GM12878 (cell line): Measurements from ENCODE around the gene CDH7. TPM values are rescaled to one million over a fixed set of nuclear protein-coding genes. Genes with fewer than 3 reads are reported as not detected.

Experiments
- ATAC-seq: fragments of 200-7000 bp; cut with Tn5 transposase; 3 replicates; pipeline ENCODE4 v1.9.1; 2020; ENCODE audit warnings: mild to moderate bottlenecking, moderate library complexity
- BruUV-seq: library from RNA; stranded (reverse); fragments of 400-500 nt; replicated peaks from 2 replicates; lab custom pipeline; 2021; lab: Mats Ljungman, UMichigan
- CTCF ChIA-PET: fragments of 300-600 bp; sonication (Branson Sonifier 250); formaldehyde crosslinking; extraction: SDS; loops from one replicate; lab custom pipeline; 2021; ENCODE audit warnings: inconsistent platforms; lab: Yijun Ruan, JAX
- POLR2A ChIA-PET: fragments of 350-600 bp; formaldehyde crosslinking; extraction: SDS; loops from one replicate; lab custom pipeline; 2021; ENCODE audit warnings: inconsistent platforms; lab: Charles Lee
- RAD21 ChIA-PET: fragments of 300-600 bp; sonication (Branson Sonifier 250); formaldehyde crosslinking; loops from one replicate; lab custom pipeline; 2023; ENCODE audit warnings: antibody characterized with exemption; ENCODE audit not compliant: unreplicated experiment; lab: Charles Lee
- SMC1A ChIA-PET: fragments of 300-600 bp; sonication (Branson Sonifier 250); formaldehyde crosslinking; loops from one replicate; lab custom pipeline; 2023; ENCODE audit not compliant: unreplicated experiment, uncharacterized antibody; lab: Charles Lee
- DNase-seq: peaks from one replicate; pipeline ENCODE4 v3.0.0-alpha.2; 2011; ENCODE audit warnings: low read depth, low spot score
- FAIRE-seq: peaks from 3 replicates; lab custom pipeline; 2011; peaks lifted over from hg19 to GRCh38; lab: Jason Lieb, UNC
- H2AFZ ChIP-seq: 2 replicates; pipeline ENCODE4 v1.6.0; 2011; ENCODE audit warnings: low read depth, low read length, control low read depth; ENCODE audit not compliant: control insufficient read depth
- H3K27ac ChIP-seq: 2 replicates; pipeline ENCODE4 v1.5.1; 2011; ENCODE audit warnings: control low read depth; ENCODE audit not compliant: control insufficient read depth, insufficient read depth
- H3K27me3 ChIP-seq, 2 experiments: replicated peaks in 1 of 2; 2 replicates each; pipeline versions ENCODE4 v1.6.0 to v1.6.1; 2011; ENCODE audit warnings: low read length in 1 of 2; ENCODE audit not compliant: control insufficient read depth in 2 of 2, insufficient read depth in 2 of 2
- H3K36me3 ChIP-seq, 2 experiments: 2 replicates each; pipeline ENCODE4 v1.5.1; 2011; ENCODE audit warnings: low read length in 1 of 2; ENCODE audit not compliant: control insufficient read depth in 2 of 2, insufficient read depth in 2 of 2
- H3K4me1 ChIP-seq: 2 replicates; pipeline ENCODE4 v1.6.1; 2011; ENCODE audit warnings: mild to moderate bottlenecking, low read length, moderate library complexity, mixed read lengths; ENCODE audit not compliant: control insufficient read depth, insufficient read depth
- H3K4me2 ChIP-seq: 2 replicates; pipeline ENCODE4 v1.6.0; 2011; ENCODE audit warnings: control low read depth; ENCODE audit not compliant: control insufficient read depth, insufficient read depth
- H3K4me3 ChIP-seq: fragments of 200-600 bp; sonication (generic); 2 replicates; pipeline ENCODE4 v1.5.1; 2016
- H3K79me2 ChIP-seq: 2 replicates; pipeline ENCODE4 v1.6.0; 2011; ENCODE audit warnings: low read length; ENCODE audit not compliant: control insufficient read depth, insufficient read depth
- H3K9ac ChIP-seq: 2 replicates; pipeline ENCODE4 v1.8.0; 2011; ENCODE audit warnings: low read length, control low read depth, mixed read lengths; ENCODE audit not compliant: control insufficient read depth, insufficient read depth
- H3K9me3 ChIP-seq: replicated peaks from 3 replicates; pipeline ENCODE4 v1.5.1; 2011; ENCODE audit warnings: mild to moderate bottlenecking, low read length; ENCODE audit not compliant: control insufficient read depth, insufficient read depth
- H4K20me1 ChIP-seq: 2 replicates; pipeline ENCODE4 v1.6.0; 2011; ENCODE audit not compliant: control insufficient read depth, insufficient read depth
- CHD1 ChIP-seq: IDR thresholded peaks from 2 replicates; pipeline ENCODE4 v1.6.1; 2012; ENCODE audit warnings: low read depth, low read length, improper control_type of control experiment
- CHD4 ChIP-seq: fragments of 200-600 bp; sonication (generic); IDR thresholded peaks from 2 replicates; pipeline ENCODE4 v1.6.1; 2016; ENCODE audit warnings: mild to moderate bottlenecking
- SMAD5 ChIP-seq: IDR thresholded peaks from 2 replicates; pipeline ENCODE4 v1.6.1; 2016; ENCODE audit warnings: antibody characterized with exemption, low read depth
- ZNF207 ChIP-seq: fragments of 450-650 bp; IDR thresholded peaks from 2 replicates; pipeline ENCODE4 v1.6.1; 2014; ENCODE audit warnings: antibody characterized with exemption, mild to moderate bottlenecking, borderline replicate concordance
- WGBS: methylation state at CpG from one replicate; pipeline ENCODE4 v1.1.6; 2016; ENCODE audit warnings: low lambda C conversion rate; ENCODE audit not compliant: insufficient replicate concordance, insufficient coverage; ENCODE audit errors: missing lambda C conversion rate; 5-methylcytosine and 5-hydroxymethylcytosine counted together
- in situ Hi-C: fragments of 300-500 bp; cut with MboI; formaldehyde crosslinking; loops from 9 replicates; pipeline ENCODE4 v1.14.3; 2018; ENCODE audit warnings: mixed read lengths
- intact Hi-C: fragments of 100-400 bp; cut with micrococcal nuclease; formaldehyde crosslinking; loops from one replicate; pipeline ENCODE4 v1.14.2; 2022; ENCODE audit not compliant: unreplicated experiment
- polyA plus RNA-seq, 11 experiments: library from polyadenylated mRNA; depleted of rRNA in 4 of 11; unstranded in 6 of 11; stranded (reverse) in 5 of 11; fragments of >200 nt; fragmentation: Nextera tagmentation in 4 of 11; fragmentation: Illumina TruSeq in 1 of 11; extraction: Ambion mirVana in 4 of 11; extraction: Trizol in 1 of 11; gene quantifications; 1 replicate in 1 of 11; 2 replicates in 10 of 11; pipeline versions ENCODE4 v1.2.1 to v1.2.3, GENCODE V29; 2011 to 2016; ENCODE audit warnings: inconsistent platforms in 2 of 11, missing spikeins in 2 of 11, low read depth in 1 of 11
- total RNA-seq, 4 experiments: library from RNA; depleted of rRNA in 3 of 4; stranded (reverse); fragments of >200 nt in 3 of 4; fragmentation: Illumina TruSeq in 1 of 4; extraction: Trizol in 1 of 4; gene quantifications; 2 replicates each; pipeline versions ENCODE4 v1.2.1 to v1.2.3, GENCODE V29; 2013 to 2021
- TF ChIP-seq, protein P1 (sequence below): IDR thresholded peaks from 2 replicates; pipeline ENCODE4 v1.6.1; 2011; ENCODE audit warnings: borderline replicate concordance, low read depth, mild to moderate bottlenecking, moderate library complexity, low read length; ENCODE audit not compliant: insufficient read depth, poor library complexity, severe bottlenecking
- TF ChIP-seq, protein P2 (sequence below): IDR thresholded peaks from 2 replicates; pipeline ENCODE4 v1.6.1; 2011; ENCODE audit warnings: low read depth, low read length, improper control_type of control experiment, borderline replicate concordance
- TF ChIP-seq, protein P3 (sequence below): IDR thresholded peaks from 2 replicates; pipeline ENCODE4 v1.6.1; 2012; ENCODE audit warnings: low read length, inconsistent platforms

Gene CDH7
- total and polyA plus RNA-seq, 10 of the 15 experiments (the other 5 are each of a cell fraction or from before 2014, with no cell fraction given), result 0.03 TPM; not detected in 9

DNA sequence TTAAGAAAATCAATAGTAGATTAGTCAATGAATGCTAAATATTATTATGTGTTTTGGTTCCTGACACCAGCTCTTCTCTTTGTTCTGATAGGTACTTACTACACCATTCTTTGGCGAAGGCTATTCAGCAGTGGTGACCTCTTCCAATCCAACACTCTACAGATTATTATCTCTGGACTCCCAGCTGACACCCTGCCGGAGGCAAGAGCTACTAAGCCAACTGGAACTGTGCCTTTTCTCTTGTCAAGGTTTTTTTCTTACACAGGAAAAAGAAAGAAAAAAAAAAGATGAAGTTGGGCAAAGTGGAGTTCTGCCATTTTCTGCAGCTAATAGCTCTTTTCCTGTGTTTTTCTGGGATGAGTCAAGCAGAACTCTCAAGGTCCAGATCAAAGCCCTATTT is 11.7 kb downstream of the CDH7 start:
- WGBS, result 4% methylated on average over 2 of the region's 2 CpGs
- in situ Hi-C loops, result no loop called here
- ChIA-PET SMC1A (interaction anchor here (1.5 kb wide), 1 partner anchor 9 kb away, joined by 6 read pairs; no protein-coding TSS in a partner anchor), POLR2A (no interaction called here), CTCF (interaction anchor here (0.6 kb wide), 1 partner anchor 68 kb away, joined by 4 read pairs; no protein-coding TSS in a partner anchor), RAD21 (no interaction called here)
- H4K20me1 ChIP-seq, result no peaks in the 10 kb centered on the region
- no peak overlapping the region for H3K4me2 ChIP-seq
- no peaks in the 10 kb centered on the region for H3K36me3 ChIP-seq
- H3K27me3 ChIP-seq, result no peaks in the 10 kb centered on the region; a peak in 1 of 4 replicates
- H3K4me1 ChIP-seq, result no peaks in the 10 kb centered on the region
- no peaks in the 10 kb centered on the region for H3K9me3 ChIP-seq
- BruUV-seq, result no TSS peak
- no peak overlapping the region for H3K4me3 ChIP-seq
- H3K9ac ChIP-seq, result no peak overlapping the region
- FAIRE-seq (no peak), DNase-seq (no peak), ATAC-seq (no peak)
- intact Hi-C loops, result no loop called here
- H3K27ac ChIP-seq, result no peak overlapping the region
- TF ChIP-seq ZNF207 (no peak), CHD1 (no peak), CHD4 (no peak), SMAD5 (no peak)
- TF ChIP-seq, protein P1, sequence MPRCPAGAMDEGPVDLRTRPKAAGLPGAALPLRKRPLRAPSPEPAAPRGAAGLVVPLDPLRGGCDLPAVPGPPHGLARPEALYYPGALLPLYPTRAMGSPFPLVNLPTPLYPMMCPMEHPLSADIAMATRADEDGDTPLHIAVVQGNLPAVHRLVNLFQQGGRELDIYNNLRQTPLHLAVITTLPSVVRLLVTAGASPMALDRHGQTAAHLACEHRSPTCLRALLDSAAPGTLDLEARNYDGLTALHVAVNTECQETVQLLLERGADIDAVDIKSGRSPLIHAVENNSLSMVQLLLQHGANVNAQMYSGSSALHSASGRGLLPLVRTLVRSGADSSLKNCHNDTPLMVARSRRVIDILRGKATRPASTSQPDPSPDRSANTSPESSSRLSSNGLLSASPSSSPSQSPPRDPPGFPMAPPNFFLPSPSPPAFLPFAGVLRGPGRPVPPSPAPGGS, result no peak
- TF ChIP-seq, protein P2, sequence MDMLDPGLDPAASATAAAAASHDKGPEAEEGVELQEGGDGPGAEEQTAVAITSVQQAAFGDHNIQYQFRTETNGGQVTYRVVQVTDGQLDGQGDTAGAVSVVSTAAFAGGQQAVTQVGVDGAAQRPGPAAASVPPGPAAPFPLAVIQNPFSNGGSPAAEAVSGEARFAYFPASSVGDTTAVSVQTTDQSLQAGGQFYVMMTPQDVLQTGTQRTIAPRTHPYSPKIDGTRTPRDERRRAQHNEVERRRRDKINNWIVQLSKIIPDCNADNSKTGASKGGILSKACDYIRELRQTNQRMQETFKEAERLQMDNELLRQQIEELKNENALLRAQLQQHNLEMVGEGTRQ, result no peak
- TF ChIP-seq, protein P3, sequence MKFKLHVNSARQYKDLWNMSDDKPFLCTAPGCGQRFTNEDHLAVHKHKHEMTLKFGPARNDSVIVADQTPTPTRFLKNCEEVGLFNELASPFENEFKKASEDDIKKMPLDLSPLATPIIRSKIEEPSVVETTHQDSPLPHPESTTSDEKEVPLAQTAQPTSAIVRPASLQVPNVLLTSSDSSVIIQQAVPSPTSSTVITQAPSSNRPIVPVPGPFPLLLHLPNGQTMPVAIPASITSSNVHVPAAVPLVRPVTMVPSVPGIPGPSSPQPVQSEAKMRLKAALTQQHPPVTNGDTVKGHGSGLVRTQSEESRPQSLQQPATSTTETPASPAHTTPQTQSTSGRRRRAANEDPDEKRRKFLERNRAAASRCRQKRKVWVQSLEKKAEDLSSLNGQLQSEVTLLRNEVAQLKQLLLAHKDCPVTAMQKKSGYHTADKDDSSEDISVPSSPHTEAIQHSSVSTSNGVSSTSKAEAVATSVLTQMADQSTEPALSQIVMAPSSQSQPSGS, result no peak
- no peaks in the 10 kb centered on the region for H3K79me2 ChIP-seq
- no peak overlapping the region for H2AFZ ChIP-seq
